Activated T-helper 1 cell treated with Interleukin-2 at 50 U/mL for 16 hours (primary cell): ENCODE results near the gene IL27RA.
"Not testable (repeated sequence)": the region's sequence is repeated elsewhere in the genome, so short reads cannot be mapped to it uniquely, and the experiment has no call there.

Experiments used
- DNase-seq: peaks from one replicate; pipeline ENCODE4 v3.0.0-alpha.2; 2020; ENCODE audit warnings: low read depth

IL27RA gene

DNA sequence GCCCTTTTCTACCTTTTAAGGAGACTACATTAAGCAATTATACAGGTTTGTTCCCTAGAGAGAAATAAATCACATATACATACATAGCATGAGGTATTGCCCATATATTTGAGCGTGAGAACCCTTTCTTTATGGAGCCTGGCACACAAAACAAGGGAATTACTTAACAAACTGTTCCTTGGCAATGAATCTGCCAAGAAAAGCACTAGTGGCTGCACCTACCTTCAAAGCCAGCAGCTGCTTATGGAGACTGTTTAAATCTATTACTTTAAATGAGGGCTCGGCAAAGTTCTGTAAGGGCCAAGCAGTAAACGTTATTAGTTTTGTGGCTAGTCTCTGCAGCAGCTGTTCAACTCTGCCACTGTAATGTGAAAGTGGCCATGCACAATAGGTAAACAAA is 32.5 kb upstream of the IL27RA start:
- DNase-seq: no peak

- no peak for DNase-seq
Observed at GRCh38 chr19:14000691-14001375, 30.7 kb upstream of the IL27RA start.

DNA sequence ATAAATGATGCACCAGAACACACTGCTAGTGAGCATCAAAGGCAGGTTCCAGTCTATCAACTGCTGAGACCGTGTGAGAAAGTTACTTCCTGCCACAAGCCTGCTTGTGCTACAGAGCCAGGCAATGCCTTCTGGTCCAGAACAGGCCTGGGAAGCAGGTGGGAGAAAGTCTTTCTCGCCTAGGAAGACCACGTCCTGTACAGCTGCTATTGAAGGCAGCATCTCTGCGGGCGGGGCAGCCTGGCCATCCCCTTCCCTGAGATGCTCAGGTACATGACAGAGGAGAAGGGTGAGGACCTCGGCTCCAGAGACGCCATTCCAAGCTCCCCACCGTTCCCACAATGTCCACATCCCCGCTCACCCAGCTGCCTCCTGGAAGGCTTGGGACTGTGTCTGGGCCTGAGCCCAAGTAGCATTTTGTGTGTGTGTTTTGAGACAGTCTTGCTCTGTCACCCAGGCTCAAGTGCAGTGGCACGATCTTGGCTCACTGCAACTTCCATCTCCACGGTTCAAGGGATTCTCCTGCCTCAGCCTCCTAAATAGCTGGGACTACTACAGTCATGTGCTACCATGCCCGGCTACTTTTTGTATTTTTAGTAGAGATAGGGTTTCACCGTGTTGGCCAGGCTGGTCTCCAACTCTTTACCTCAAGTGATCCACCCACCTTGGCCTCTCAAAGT is 28.9 kb upstream of the IL27RA start:
- DNase-seq: no peak

- DNase-seq: no peak
Observed at GRCh38 chr19:14003251-14004055, 28.1 kb upstream of the IL27RA start.

- no peak for DNase-seq
Observed at GRCh38 chr19:14004619-14005348, 26.8 kb upstream of the IL27RA start.

- peak; percentile 84 for DNase-seq
Observed at GRCh38 chr19:14005349-14006084, 26.0 kb upstream of the IL27RA start.

GRCh38 chr19:14006085-14006765 is 25.3 kb upstream of the IL27RA start, which contains the start of gene RFX1:
TSS of gene RFX1 (minus strand) at chr19:14006320. CDS start at chr19:13993843, 12,477 bp downstream.
- peak; percentile 99 for DNase-seq

- no peak for DNase-seq
Observed at GRCh38 chr19:14006766-14007562, 24.6 kb upstream of the IL27RA start.

DNA sequence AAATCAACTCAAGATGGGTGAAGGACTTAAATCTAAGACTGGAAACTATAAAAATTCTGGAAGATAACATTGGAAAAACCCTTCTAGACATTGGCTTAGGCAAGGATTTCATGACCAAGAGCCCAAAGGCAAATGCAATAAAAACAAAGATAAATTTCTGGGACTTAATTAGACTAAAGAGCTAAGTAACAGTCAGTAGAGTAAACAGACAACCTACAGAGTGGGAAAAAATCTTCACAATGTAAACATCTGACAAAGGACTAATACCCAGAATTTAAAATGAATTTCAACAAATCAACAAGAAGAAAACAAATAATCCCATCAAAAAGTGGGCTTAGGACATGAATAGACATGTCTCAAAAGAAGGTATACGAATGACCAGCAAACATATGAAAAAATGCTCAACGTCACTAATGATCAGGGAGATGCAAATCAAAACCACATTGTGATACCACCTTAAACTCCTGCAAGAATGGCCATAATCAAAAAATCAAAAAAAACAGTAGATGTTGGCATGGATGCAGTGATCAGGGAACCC is 19.1 kb upstream of the IL27RA start:
- DNase-seq: no peak

- DNase-seq: no peak
Observed at GRCh38 chr19:14015524-14016035, 16.0 kb upstream of the IL27RA start.

DNA sequence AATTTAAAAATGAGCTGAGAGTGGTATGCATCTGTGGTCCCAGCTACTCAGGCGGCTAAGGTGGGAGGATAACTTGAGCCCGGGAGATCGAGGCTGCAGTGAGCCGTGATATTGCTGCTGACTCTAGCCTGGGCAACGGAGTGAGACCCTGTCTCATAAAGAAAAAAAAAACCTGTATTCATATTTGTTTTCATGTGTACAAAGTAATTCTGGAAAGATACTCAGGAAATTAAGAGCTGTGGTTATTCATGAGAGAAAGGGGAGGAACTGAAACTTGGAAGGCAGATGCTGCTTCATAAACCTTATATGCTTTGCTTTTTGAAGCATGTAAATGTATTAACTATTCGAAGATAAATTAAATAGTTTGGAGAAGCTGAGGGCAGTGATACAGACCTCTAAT is 12.5 kb upstream of the IL27RA start:
- DNase-seq: no peak

DNA sequence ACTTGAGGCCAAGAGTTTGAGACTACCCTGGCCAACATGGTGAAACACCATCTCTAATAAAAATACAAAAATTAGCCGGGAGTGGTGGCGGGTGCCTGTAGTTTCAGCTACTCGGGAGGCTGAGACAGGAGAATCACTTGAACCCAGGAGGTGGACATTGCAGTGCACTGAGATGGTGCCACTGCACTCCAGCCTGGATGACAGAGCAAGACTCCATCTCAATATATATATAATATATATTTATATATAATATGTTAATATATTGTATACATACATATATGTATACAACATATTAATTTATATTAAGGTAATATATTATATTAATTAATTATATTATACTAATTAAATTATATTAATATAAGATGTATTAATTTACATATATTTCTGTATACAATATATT is 11.8 kb upstream of the IL27RA start:
- not testable (repeated sequence) for DNase-seq

DNA sequence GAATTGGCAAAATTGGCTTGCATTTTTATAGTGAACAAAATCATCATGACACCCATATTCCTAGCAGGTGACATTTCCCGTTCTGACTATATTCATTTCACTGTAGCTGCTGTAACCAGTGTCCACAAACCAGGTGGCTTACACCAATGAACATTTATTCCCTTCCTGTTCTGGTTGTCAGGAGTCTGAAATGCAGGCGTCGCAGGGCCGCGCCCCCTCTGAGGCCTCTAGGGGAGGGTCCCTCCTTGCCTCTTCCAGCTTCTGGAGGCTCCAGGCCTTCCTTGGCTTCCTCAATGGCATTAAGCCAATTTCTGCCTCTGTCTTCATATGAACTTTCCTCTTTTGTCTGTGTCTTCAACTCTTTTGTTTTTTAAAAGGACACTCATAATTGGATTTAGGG is 10.1 kb upstream of the IL27RA start:
- DNase-seq: no peak

GRCh38 chr19:14022469-14022868 is 9.1 kb upstream of the IL27RA start:
- DNase-seq: no peak

GRCh38 chr19:14023404-14024235 is 7.9 kb upstream of the IL27RA start:
- DNase-seq: no peak

- not testable (repeated sequence) for DNase-seq
Observed at GRCh38 chr19:14026652-14027192, 4.8 kb upstream of the IL27RA start.

- no peak for DNase-seq
Observed at GRCh38 chr19:14027856-14028450, 3.6 kb upstream of the IL27RA start, which contains the start of gene RLN3. TSS of gene RLN3 (plus strand) at chr19:14028148. CDS start at chr19:14028205, 57 bp downstream.

GRCh38 chr19:14028901-14029300 is 2.7 kb upstream of the IL27RA start:
- DNase-seq: no peak
